Colon (tissue), 2 donors: ENCODE measurements around the gene NEK8.

ENCODE experiments used
- FAIRE-seq: peaks from 2 replicates; lab custom pipeline; 2012; peaks lifted over from hg19 to GRCh38; lab: Jason Lieb, UNC
- donor health status: control.
- donor health status: control.

Gene NEK8

GRCh38 chr17:28744972-28745785 is 16.6 kb downstream of the NEK8 start:
- FAIRE-seq: no peak

GRCh38 chr17:28745786-28746411 is 17.3 kb downstream of the NEK8 start:
- FAIRE-seq: no peak

- no peak for FAIRE-seq
Measured at GRCh38 chr17:28746611-28747050, 18.0 kb downstream of the NEK8 start.

GRCh38 chr17:28747051-28747691 is 18.6 kb downstream of the NEK8 start:
- no peak for FAIRE-seq

GRCh38 chr17:28747801-28748750 is 19.5 kb downstream of the NEK8 start:
- no peak for FAIRE-seq

GRCh38 chr17:28748852-28749515 is 20.4 kb downstream of the NEK8 start:
- no peak for FAIRE-seq

DNA sequence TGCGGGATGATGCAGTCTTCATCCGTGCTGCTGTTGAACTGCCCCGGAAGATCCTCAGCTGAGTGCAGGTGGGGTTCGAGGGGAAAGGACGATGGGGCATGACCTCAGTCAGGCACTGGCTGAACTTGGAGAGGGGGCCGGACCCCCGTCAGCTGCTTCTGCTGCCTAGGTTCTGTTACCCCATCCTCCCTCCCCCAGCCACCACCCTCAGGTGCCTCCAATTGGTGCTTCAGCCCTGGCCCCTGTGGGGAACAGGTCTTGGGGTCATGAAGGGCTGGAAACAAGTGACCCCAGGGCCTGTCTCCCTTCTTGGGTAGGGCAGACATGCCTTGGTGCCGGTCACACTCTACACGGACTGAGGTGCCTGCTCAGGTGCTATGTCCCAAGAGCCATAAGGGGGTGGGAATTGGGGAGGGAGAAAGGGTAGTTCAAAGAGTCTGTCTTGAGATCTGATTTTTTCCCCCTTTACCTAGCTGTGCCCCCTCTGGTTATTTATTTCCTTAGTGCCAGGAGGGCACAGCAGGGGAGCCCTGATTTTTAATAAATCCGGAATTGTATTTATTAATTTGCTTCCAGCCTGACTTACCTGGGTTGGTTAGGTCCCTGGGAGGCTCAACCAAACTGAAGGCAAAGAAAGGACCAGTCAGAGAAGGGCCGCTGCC is 21.1 kb downstream of the NEK8 start:
- FAIRE-seq: no peak

GRCh38 chr17:28750178-28751047 is 21.8 kb downstream of the NEK8 start:
- no peak for FAIRE-seq

GRCh38 chr17:28751600-28752366 is 23.2 kb downstream of the NEK8 start:
- no peak for FAIRE-seq

DNA sequence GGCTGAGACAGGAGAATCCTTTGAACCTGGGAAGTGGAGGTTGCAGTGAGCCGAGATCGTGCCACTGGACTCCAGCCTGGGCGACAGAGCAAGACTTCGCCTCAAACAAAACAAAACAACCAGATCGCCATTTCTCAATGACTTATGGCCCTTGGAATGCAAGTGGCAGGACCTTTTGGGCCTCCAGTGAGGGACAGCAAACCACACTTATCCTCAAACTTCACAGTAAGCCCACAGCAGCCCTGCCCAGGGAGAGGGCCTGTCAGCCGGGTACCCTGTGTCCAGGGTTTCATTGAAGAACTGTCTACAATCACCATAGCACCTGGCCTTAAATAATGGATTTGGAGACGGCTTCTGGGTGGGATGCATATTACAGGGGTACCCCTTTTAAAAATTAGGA is 26.9 kb downstream of the NEK8 start:
- no peak for FAIRE-seq

- no peak for FAIRE-seq
Measured at GRCh38 chr17:28756049-28756804, 27.6 kb downstream of the NEK8 start.

GRCh38 chr17:28758411-28759121 is 30.0 kb downstream of the NEK8 start:
- FAIRE-seq: no peak

GRCh38 chr17:28759256-28759865 is 30.8 kb downstream of the NEK8 start:
- no peak for FAIRE-seq

DNA sequence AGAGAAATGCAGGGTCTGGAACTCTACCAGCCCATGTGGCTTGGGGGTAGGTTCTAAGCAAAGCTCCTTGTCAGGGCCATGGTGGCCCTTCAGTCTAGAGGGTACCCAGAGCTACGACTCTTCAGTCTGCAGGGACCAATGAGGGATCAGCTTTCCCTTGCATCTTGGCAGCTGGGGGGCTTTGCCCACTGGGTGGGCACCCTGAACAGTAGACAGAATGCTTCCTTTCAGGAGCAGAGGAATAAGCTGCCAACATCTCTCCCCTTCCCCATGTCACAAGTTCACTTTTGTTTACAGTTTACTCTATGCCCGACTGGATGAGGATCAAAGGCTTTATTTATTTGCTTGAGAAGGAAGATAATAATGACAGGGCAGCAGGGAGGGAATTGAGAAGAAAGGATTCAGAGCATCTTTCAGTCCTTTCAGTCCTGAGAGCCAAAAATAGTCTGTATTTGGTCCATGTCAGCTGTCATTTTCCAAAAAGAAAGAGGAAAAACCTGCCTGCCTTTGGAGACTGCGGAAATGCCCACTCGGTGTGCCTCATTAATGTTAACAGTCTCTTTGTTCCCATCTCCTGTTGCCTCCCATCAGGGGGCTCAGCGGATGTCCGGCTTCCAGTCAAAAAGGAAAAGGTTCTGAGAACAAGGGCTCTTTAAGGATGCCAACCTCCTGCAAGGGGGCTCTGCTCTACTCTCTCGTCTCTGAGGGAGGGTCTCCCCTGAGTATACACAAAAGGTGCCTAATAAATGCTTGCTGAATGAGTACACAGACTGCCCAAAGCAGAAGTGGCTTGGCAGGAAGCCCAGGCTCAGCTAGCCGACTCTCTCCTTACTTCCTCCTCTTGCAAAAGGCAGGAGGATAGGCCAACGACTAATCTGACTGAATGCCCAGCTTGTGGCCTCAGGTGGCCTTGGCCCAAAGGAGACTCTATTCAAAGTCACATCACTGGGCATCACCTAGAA is 32.3 kb downstream of the NEK8 start:
- no peak for FAIRE-seq

GRCh38 chr17:28763137-28763799 is 34.7 kb downstream of the NEK8 start:
- no peak for FAIRE-seq
